Measurements from ENCODE around the gene ACBD6.

ACBD6 gene

GRCh38 chr1:180369061-180369460 lies 133.3 kb downstream of the ACBD6 start:
- no peak overlapping the region for H3K27ac ChIP-seq (ENCODE audit: low read depth, low read length)
- no peaks in the 10 kb centered on the region for H3K36me3 ChIP-seq (ENCODE audit: control insufficient read depth in 5 of 5, insufficient read depth in 5 of 5, low read length in 5 of 5)
- H3K4me1 ChIP-seq (ENCODE audit: control insufficient read depth in 5 of 5, insufficient read depth in 5 of 5, low read length in 5 of 5) = no peaks in the 10 kb centered on the region
- H3K9ac ChIP-seq (ENCODE audit: low read length in 5 of 5) = no peak overlapping the region
- H3K9me3 ChIP-seq (ENCODE audit: control insufficient read depth in 5 of 5, low read length in 5 of 5) = no peaks in the 10 kb centered on the region
- H3K27me3 ChIP-seq (ENCODE audit: control insufficient read depth in 5 of 5, insufficient read depth in 4 of 5, low read length in 5 of 5) = no peaks in the 10 kb centered on the region
- H3K4me3 ChIP-seq (ENCODE audit: low read depth in 1 of 5, low read length in 5 of 5) = no peak overlapping the region

GRCh38 chr1:180366371-180367068 lies 135.9 kb downstream of the ACBD6 start:
- Histone ChIP-seq H3K4me1 (ENCODE audit: control insufficient read depth in 5 of 5, insufficient read depth in 5 of 5, low read length in 5 of 5) (no peaks in the 10 kb centered on the region), H3K4me3 (ENCODE audit: low read depth in 1 of 5, low read length in 5 of 5) (no peak overlapping the region), H3K9ac (ENCODE audit: low read length in 5 of 5) (no peak overlapping the region), H3K9me3 (ENCODE audit: control insufficient read depth in 5 of 5, low read length in 5 of 5) (no peaks in the 10 kb centered on the region), H3K27me3 (ENCODE audit: control insufficient read depth in 5 of 5, insufficient read depth in 4 of 5, low read length in 5 of 5) (no peaks in the 10 kb centered on the region), H3K27ac (ENCODE audit: low read depth, low read length) (no peak overlapping the region), H3K36me3 (ENCODE audit: control insufficient read depth in 5 of 5, insufficient read depth in 5 of 5, low read length in 5 of 5) (no peaks in the 10 kb centered on the region)

GRCh38 chr1:180365039-180365438 lies 137.3 kb downstream of the ACBD6 start:
- no peaks in the 10 kb centered on the region for H3K36me3 ChIP-seq (ENCODE audit: control insufficient read depth in 5 of 5, insufficient read depth in 5 of 5, low read length in 5 of 5)

GRCh38 chr1:180363246-180363995 lies 139.0 kb downstream of the ACBD6 start:
- no peaks in the 10 kb centered on the region for H3K27me3 ChIP-seq (ENCODE audit: control insufficient read depth in 5 of 5, insufficient read depth in 4 of 5, low read length in 5 of 5)
- H3K9me3 ChIP-seq (ENCODE audit: control insufficient read depth in 5 of 5, low read length in 5 of 5) = no peaks in the 10 kb centered on the region

More at GRCh38 chr1:180365039-180365438, 137.3 kb downstream of the ACBD6 start:
- Histone ChIP-seq H3K4me3 (ENCODE audit: low read depth in 1 of 5, low read length in 5 of 5) (no peak overlapping the region), H3K27ac (ENCODE audit: low read depth, low read length) (no peak overlapping the region), H3K27me3 (ENCODE audit: control insufficient read depth in 5 of 5, insufficient read depth in 4 of 5, low read length in 5 of 5) (no peaks in the 10 kb centered on the region), H3K4me1 (ENCODE audit: control insufficient read depth in 5 of 5, insufficient read depth in 5 of 5, low read length in 5 of 5) (no peaks in the 10 kb centered on the region), H3K9me3 (ENCODE audit: control insufficient read depth in 5 of 5, low read length in 5 of 5) (no peaks in the 10 kb centered on the region), H3K9ac (ENCODE audit: low read length in 5 of 5) (no peak overlapping the region)

GRCh38 chr1:180360333-180361075 lies 141.9 kb downstream of the ACBD6 start:
- no peak overlapping the region for H3K4me3 ChIP-seq (ENCODE audit: low read depth in 1 of 5, low read length in 5 of 5)
- H3K27ac ChIP-seq (ENCODE audit: low read depth, low read length) = no peak overlapping the region
- H3K36me3 ChIP-seq (ENCODE audit: control insufficient read depth in 5 of 5, insufficient read depth in 5 of 5, low read length in 5 of 5) = no peaks in the 10 kb centered on the region
- no peaks in the 10 kb centered on the region for H3K4me1 ChIP-seq (ENCODE audit: control insufficient read depth in 5 of 5, insufficient read depth in 5 of 5, low read length in 5 of 5)
- H3K27me3 ChIP-seq (ENCODE audit: control insufficient read depth in 5 of 5, insufficient read depth in 4 of 5, low read length in 5 of 5) = no peaks in the 10 kb centered on the region
- no peak overlapping the region for H3K9ac ChIP-seq (ENCODE audit: low read length in 5 of 5)
- no peaks in the 10 kb centered on the region for H3K9me3 ChIP-seq (ENCODE audit: control insufficient read depth in 5 of 5, low read length in 5 of 5)

More at GRCh38 chr1:180363246-180363995, 139.0 kb downstream of the ACBD6 start:
- H3K4me1 ChIP-seq (ENCODE audit: control insufficient read depth in 5 of 5, insufficient read depth in 5 of 5, low read length in 5 of 5) = no peaks in the 10 kb centered on the region
- no peak overlapping the region for H3K9ac ChIP-seq (ENCODE audit: low read length in 5 of 5)
- no peaks in the 10 kb centered on the region for H3K36me3 ChIP-seq (ENCODE audit: control insufficient read depth in 5 of 5, insufficient read depth in 5 of 5, low read length in 5 of 5)
- H3K4me3 ChIP-seq (ENCODE audit: low read depth in 1 of 5, low read length in 5 of 5) = no peak overlapping the region
- no peak overlapping the region for H3K27ac ChIP-seq (ENCODE audit: low read depth, low read length)

GRCh38 chr1:180358649-180359048 lies 143.7 kb downstream of the ACBD6 start:
- Histone ChIP-seq H3K27ac (ENCODE audit: low read depth, low read length) (no peak overlapping the region), H3K9me3 (ENCODE audit: control insufficient read depth in 5 of 5, low read length in 5 of 5) (no peaks in the 10 kb centered on the region), H3K27me3 (ENCODE audit: control insufficient read depth in 5 of 5, insufficient read depth in 4 of 5, low read length in 5 of 5) (no peaks in the 10 kb centered on the region), H3K4me1 (ENCODE audit: control insufficient read depth in 5 of 5, insufficient read depth in 5 of 5, low read length in 5 of 5) (no peaks in the 10 kb centered on the region), H3K9ac (ENCODE audit: low read length in 5 of 5) (no peak overlapping the region), H3K36me3 (ENCODE audit: control insufficient read depth in 5 of 5, insufficient read depth in 5 of 5, low read length in 5 of 5) (no peaks in the 10 kb centered on the region), H3K4me3 (ENCODE audit: low read depth in 1 of 5, low read length in 5 of 5) (no peak overlapping the region)

- Histone ChIP-seq H3K9me3 (ENCODE audit: control insufficient read depth in 5 of 5, low read length in 5 of 5) (no peaks in the 10 kb centered on the region), H3K36me3 (ENCODE audit: control insufficient read depth in 5 of 5, insufficient read depth in 5 of 5, low read length in 5 of 5) (no peaks in the 10 kb centered on the region), H3K27ac (ENCODE audit: low read depth, low read length) (no peak overlapping the region)
Observed at GRCh38 chr1:180353945-180354344, 148.4 kb downstream of the ACBD6 start.

GRCh38 chr1:180352588-180352987 lies 149.8 kb downstream of the ACBD6 start:
- Histone ChIP-seq H3K4me1 (ENCODE audit: control insufficient read depth in 5 of 5, insufficient read depth in 5 of 5, low read length in 5 of 5) (no peaks in the 10 kb centered on the region), H3K4me3 (ENCODE audit: low read depth in 1 of 5, low read length in 5 of 5) (no peak overlapping the region), H3K9ac (ENCODE audit: low read length in 5 of 5) (no peak overlapping the region), H3K27ac (ENCODE audit: low read depth, low read length) (no peak overlapping the region), H3K9me3 (ENCODE audit: control insufficient read depth in 5 of 5, low read length in 5 of 5) (no peaks in the 10 kb centered on the region), H3K27me3 (ENCODE audit: control insufficient read depth in 5 of 5, insufficient read depth in 4 of 5, low read length in 5 of 5) (no peaks in the 10 kb centered on the region), H3K36me3 (ENCODE audit: control insufficient read depth in 5 of 5, insufficient read depth in 5 of 5, low read length in 5 of 5) (no peaks in the 10 kb centered on the region)

More at GRCh38 chr1:180353945-180354344, 148.4 kb downstream of the ACBD6 start:
- H3K4me1 ChIP-seq (ENCODE audit: control insufficient read depth in 5 of 5, insufficient read depth in 5 of 5, low read length in 5 of 5) = no peaks in the 10 kb centered on the region
- no peak overlapping the region for H3K9ac ChIP-seq (ENCODE audit: low read length in 5 of 5)
- H3K27me3 ChIP-seq (ENCODE audit: control insufficient read depth in 5 of 5, insufficient read depth in 4 of 5, low read length in 5 of 5) = no peaks in the 10 kb centered on the region
- no peak overlapping the region for H3K4me3 ChIP-seq (ENCODE audit: low read depth in 1 of 5, low read length in 5 of 5)

GRCh38 chr1:180352021-180352420 lies 150.4 kb downstream of the ACBD6 start:
- Histone ChIP-seq H3K4me1 (ENCODE audit: control insufficient read depth in 5 of 5, insufficient read depth in 5 of 5, low read length in 5 of 5) (no peaks in the 10 kb centered on the region), H3K4me3 (ENCODE audit: low read depth in 1 of 5, low read length in 5 of 5) (no peak overlapping the region), H3K27me3 (ENCODE audit: control insufficient read depth in 5 of 5, insufficient read depth in 4 of 5, low read length in 5 of 5) (no peaks in the 10 kb centered on the region), H3K36me3 (ENCODE audit: control insufficient read depth in 5 of 5, insufficient read depth in 5 of 5, low read length in 5 of 5) (no peaks in the 10 kb centered on the region), H3K9me3 (ENCODE audit: control insufficient read depth in 5 of 5, low read length in 5 of 5) (no peaks in the 10 kb centered on the region), H3K9ac (ENCODE audit: low read length in 5 of 5) (no peak overlapping the region), H3K27ac (ENCODE audit: low read depth, low read length) (no peak overlapping the region)

GRCh38 chr1:180345148-180345547 lies 157.2 kb downstream of the ACBD6 start:
- Histone ChIP-seq H3K9ac (ENCODE audit: low read length in 5 of 5) (no peak overlapping the region), H3K27me3 (ENCODE audit: control insufficient read depth in 5 of 5, insufficient read depth in 4 of 5, low read length in 5 of 5) (no peaks in the 10 kb centered on the region), H3K4me3 (ENCODE audit: low read depth in 1 of 5, low read length in 5 of 5) (no peak overlapping the region), H3K27ac (ENCODE audit: low read depth, low read length) (no peak overlapping the region), H3K9me3 (ENCODE audit: control insufficient read depth in 5 of 5, low read length in 5 of 5) (no peaks in the 10 kb centered on the region), H3K4me1 (ENCODE audit: control insufficient read depth in 5 of 5, insufficient read depth in 5 of 5, low read length in 5 of 5) (peaks cover 0 to 5% (median 4%) of the 10 kb centered on the region in 5 donors), H3K36me3 (ENCODE audit: control insufficient read depth in 5 of 5, insufficient read depth in 5 of 5, low read length in 5 of 5) (no peaks in the 10 kb centered on the region)

All from subcutaneous abdominal adipose tissue (tissue), 5 donors.